NCI-H1048 (cell line): ENCODE measurements around the gene RAPGEF2.

ENCODE experiments used
- DNase-seq: peaks from one replicate; lab custom pipeline; 2025; lab: John Stamatoyannopoulos, UW

RAPGEF2 gene

DNA sequence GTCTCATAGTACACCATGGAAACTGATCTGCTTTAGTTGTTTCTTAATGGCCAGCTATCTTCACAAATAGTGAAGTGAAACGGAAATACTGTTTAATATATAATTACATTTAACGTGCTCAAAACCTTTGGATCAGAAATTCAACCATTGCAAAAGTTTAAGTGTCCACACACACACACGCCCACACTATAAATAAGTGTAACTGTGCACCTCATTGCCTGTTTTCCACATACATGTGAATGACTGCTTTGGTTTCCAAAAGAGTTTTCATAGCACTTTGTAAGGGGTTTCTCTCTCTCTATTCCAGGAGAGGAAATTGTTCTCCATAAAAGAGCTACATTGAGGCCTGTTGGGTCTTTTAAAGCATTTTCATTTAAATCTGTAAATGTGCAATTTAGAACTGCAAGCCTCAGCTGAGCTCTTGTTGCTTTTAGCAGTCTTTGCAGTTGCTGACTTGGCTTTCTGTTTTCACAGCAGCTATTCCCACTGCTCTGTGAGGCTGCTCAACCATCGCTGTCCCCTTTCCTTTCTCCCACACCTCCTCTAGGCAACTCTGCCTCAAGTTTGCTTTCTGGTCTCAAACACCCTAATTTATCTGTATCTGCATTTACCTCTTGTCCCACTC is 94.5 kb downstream of the RAPGEF2 start:
- DNase-seq = no peak

DNA sequence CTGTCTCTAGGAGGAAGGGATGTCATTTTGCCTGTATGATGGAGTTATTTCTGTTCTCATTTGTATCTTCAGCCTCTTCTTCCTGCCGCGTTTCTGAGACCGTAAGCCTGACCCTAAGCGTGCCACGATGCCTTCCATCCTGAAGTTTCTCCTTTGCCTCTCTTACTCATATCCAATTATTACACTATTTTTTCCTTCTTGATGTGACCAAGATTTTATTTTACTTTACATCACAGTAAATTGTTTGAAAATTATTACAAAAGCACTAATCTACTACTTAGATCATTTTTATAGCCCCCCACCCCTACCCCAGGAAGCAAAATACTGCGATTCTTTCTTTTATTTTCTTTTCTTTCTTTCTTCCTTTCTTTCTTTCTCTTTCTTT is 95.0 kb downstream of the RAPGEF2 start:
- no peak for DNase-seq

DNA sequence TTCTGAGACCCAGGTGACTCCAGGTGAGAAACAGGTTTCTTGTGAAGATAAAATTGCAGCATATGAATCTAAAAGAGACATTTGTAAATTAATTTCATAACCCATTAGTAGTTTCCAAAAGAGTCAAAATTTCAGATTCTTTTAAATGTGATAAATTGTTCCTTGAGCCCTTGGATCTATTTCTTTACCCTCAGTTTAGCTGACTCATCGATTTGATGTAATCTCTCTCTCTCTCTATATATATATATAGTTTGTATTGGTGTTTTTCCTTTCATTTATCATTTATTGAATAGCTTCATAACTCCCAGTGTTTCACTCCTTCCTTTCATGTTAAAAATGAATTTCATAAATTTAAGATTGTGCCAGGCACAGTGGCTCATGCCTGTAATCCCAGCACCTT is 96.9 kb downstream of the RAPGEF2 start:
- no peak for DNase-seq

DNA sequence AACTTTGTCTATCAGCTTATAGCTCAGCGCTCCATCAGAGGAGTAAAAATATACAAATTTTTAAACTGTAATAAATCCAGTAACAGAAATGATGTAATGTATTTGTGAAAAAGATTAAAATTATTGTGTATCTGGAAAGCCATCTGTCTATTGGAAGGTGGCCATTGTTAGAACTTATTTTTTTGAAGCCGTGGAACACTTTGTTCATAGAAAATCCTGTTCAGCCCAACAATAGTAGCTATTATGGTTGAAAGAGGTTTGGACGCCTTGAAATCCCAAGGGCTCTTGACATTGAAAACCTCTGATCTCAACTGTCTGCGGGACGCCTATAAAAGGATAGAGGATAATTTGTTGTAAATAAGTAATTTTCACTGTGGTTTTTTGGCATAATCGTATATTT is 98.3 kb downstream of the RAPGEF2 start:
- no peak for DNase-seq

DNA sequence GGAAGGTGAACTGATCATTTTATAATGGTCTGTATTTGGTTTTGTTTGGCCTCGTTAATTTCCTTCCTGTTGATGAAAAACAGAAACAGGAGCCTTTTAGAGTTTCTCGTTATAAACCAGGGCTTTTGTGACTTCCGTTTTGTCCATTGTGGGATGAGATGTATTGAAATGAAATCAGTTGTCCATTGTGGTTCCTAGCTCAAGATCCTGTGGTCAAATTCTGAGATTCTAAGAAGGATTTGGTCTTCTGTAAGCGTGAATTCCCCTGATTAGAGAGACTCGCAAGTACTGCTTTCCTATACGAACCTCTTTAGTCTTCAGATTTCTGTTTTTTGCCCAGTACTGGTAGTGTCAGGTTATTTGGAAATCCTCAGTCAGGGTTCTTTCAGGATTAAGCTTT is 101.7 kb downstream of the RAPGEF2 start:
- no peak for DNase-seq

DNA sequence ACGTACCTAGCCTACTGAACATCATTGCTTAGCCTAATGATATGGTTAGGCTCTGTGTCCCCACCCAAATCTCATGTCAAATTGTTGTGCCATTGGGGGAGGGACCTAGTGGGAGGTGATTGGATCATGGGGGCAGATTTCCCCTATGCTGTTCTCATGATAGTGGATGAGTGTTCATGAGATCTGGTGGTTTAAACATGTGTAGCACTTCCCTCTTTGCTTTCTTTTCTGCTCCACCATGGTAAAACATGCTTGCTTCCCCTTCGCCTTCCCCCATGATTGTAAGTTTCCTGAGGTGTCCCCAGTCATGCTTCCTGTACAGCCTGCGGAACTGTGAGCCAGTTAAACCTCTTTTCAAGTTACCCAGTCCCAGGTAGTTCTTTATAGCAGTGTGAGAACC is 102.6 kb downstream of the RAPGEF2 start:
- DNase-seq = no peak

DNA sequence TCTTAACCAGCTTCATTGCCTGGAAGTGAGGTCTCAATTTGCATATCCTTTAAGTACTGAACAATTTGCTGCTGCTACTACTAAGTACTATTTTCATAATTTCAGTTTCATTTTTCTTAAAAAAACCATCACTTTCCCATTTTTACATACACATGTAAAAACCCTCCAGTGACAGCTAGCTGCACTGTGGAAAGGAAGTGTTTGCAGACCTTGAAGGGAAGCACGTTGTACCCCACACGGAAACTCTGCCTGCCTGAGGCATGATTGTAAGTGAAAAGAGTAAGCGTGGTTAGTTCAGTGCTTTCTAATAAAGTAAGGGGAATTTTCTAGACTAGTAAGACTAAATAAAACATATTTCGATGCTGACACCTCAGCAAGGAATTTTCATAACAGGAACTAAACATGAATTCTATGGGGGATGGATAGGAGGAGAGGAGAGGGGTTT is 103.6 kb downstream of the RAPGEF2 start:
- no peak for DNase-seq

DNA sequence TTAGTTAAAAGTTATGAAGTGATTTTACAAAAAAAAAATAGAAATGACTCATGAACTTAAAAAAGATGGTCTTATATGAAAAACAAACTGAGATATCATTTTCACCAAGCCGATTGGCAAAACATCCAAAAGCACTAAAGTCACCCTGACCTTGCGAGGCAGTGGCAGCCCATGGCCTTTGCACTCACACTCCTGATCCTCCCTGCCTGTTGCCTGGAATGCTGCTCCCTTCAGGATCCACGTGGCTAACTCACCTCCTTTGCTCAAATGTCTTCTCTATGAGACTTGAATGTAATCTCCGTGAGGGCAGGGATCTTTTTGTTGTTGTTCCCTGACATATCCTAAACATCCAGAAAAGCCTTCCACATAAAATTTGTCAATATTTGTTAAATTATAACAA is 106.4 kb downstream of the RAPGEF2 start:
- DNase-seq = no peak

DNA sequence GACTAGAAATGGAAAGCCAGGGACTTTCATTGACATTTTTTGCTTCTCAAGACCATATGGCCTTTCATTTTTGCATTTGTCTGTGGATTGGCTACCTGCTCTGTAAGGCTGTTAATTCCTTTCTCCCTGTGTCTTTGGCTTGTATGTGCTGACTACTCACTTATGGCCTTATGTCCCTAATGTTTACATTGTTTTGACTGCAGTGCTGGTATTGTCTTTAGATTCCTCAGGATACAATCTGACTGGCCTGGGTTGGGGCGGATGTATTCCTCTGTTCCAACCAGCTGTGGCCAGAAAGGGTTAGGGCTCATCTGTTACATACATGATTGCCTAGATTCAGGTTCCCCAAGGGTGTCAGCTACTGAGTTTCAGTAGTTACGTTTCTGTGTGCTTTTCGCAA is 108.1 kb downstream of the RAPGEF2 start:
- no peak for DNase-seq

DNA sequence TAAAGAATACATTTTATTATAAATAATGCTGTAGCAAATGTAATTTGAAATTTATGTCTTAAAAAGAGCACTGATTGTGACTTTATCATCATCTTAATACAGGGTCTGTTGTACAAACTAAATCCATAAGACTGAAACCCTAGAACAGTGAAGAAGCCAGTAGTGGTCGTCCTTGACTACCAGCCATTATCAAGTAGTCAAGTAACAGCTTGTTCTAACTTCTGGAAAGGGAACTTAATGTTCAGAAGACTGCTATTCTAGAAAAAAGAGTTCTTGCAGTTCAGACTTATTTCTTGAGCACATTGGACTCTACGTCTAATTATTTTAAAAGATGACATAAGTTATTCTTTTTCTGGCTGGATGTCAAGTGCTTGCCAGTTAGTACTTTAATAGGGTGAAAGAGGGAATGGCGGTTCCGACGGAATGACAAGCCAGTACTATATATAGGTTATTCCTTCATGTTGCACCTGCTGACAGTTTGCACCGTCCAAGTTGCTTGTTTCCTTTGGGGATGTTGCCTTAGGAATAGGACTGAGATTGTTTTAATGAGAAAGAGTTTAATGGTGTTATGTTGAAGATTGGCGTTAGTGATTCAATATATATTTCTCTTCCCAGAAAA is 109.9 kb downstream of the RAPGEF2 start:
- no peak for DNase-seq

DNA sequence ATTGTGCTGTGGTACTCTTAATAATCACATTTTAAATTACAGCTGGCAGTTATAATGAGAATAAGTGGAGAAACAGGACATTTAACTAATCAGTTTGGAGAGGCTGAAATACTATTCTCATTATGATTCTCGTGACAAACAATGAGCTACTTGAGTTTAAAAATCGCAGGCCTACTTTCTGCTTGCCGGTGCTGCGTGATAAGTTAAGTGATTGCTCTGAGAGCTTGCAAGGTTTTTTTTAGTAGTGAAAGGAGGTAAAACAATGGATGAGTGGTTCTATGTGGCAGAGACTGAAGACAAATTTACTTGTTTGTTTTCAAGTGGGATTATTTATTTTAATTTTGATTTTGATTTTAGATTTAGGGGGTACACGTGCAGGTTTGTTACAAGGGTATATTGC is 114.0 kb downstream of the RAPGEF2 start:
- DNase-seq = no peak

DNA sequence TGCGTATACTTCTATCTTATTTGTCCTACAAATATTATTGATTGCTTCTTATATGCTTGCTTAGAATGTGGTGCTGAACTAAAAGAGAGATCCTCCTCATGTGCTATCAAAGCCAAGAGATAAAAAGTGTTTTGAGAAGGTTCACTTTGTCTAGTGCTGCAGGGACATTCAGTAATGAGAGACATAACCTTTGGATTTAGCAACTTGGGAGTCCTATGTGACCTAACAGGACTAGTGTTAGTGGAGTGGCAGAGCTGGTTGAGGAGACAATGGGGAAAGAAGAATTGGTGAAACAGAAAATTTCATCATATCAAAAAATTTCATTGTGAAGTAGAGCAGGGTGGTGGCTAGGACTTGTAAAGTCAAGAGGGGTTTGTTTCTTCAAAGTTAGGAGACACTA is 117.0 kb downstream of the RAPGEF2 start:
- no peak for DNase-seq

DNA sequence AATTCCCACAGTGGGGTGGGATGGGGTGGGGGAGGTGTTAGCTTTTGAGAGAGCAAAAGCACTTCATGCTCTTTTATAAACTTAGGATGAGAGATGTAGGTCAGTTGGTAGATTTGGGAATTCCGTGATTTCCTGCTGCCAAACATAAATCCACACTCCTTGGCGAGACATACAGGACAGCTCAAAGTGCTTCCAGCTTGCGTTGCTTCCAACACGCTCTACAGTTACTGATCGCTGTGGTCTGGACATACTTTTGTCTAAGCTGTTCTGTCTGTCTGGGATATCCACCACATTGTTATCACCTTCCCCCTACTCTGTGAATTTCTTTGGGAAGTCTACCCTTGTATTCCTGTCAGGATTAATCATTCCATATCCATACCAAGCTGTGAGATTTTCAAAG is 117.5 kb downstream of the RAPGEF2 start:
- DNase-seq = no peak

DNA sequence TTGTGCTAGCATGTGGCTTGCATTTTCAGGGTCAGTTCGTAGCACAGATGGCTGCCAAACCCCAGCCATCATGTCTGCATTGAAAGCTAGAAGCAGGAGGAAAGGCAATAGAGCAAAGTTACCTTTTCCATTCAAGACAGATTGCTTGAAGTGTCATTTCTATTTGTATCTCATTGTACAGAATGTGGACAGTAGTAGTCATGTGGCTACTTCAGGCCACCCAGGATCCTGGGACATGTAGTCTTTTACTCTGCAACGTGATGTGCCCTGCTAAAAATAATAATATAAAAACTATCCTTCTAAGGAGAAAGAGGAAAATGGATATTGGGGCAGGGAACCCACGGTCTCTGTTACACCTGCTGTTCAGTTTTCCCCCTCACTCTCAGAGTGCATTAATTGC is 118.4 kb downstream of the RAPGEF2 start:
- DNase-seq = no peak

DNA sequence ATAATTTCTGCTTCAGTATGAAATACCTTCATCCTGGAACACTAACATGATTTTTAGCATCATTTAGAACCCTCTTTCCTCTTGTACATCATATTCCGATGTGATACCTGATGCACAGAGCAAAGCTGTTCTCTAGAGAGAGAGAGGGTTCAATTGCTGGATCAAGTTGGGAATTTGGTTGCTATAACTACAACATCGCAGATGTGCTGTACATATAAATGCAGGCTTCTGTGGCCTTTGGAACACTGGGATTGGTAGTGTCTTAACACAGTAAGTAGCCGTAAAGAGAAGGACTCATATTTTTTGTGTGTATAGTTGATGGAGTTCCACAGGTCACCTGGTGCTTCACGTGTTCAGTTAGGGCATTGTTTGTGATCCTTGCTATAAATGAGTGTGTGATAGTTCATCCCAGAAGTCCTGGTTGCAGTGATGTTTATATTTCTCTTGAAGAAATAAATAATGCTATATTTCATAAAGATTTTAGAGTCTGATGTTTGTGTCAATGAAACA is 119.2 kb downstream of the RAPGEF2 start:
- DNase-seq = no peak

DNA sequence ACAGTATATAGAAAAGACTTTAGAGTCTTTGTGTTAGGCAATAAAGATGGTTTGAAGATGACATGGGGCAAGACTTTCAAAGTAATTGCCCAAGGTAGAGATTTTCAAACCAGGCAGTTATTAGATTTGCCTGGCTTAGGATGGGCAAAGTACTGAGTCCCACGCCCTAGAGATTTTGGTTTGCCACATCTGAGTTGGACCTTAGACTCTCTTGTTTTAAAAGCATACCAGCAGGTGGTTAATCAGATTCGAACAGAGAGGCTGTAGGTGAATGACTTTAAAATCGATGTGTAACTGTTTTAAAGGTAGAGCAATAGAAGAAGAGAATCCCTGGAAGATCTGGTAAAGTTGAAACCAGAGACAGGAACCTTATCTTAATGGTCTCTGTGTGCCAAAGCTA is 121.5 kb downstream of the RAPGEF2 start:
- DNase-seq = no peak

DNA sequence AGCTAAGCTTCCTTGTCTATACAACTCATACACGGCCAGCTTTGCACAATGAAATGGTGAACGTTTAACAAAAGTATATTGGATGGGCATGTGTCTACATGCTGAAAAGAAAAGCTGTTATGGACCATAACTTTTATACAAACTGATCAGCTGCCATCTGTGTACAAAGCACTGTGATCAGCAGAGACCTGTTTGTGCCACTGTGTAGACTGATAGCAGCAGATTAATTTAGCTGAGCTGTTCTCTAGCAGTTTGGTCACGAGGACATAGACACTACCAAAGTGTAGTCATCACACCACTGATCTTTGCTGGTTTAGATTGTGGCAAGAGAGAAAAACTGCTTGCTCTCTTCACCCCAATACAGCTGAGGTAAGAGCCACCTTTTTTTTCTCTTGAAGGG is 124.5 kb downstream of the RAPGEF2 start:
- no peak for DNase-seq

DNA sequence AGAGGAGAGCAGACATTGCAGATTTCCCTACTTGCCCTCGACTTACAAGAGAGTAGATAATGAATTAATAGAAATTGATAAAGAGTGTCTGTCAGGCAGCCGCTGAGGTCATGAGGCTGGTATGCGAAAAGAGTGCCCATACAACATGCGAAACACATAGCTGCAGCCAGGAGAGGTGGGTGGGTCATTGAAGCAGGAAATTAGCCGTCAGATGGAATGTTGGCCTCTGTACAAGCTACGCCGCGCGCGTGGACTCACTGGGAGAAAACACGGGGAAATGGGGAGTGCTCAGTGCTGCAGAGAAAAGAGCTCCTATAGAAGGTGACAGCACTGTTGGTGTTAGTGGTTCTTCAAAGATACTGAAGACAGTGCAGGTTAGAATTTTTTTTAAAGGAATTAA is 125.1 kb downstream of the RAPGEF2 start:
- no peak for DNase-seq

DNA sequence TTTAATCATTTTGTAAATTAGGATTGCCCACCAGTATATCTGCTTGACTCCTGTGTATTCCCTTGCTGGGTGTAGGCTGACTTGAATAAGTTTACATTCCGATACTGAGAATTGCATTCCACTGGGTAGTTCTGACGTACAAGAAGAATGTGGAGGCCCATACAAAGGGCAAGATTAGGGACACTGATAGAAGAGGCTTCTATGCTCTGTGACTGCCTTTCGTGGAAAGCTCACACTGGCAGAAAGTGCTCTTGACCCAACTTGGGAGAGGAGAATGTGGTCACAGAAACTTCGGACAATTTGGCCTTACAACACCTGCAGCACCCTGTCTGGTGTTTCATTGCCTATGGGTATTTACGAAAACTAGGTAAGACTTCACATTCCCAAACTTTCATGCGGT is 126.3 kb downstream of the RAPGEF2 start:
- no peak for DNase-seq

DNA sequence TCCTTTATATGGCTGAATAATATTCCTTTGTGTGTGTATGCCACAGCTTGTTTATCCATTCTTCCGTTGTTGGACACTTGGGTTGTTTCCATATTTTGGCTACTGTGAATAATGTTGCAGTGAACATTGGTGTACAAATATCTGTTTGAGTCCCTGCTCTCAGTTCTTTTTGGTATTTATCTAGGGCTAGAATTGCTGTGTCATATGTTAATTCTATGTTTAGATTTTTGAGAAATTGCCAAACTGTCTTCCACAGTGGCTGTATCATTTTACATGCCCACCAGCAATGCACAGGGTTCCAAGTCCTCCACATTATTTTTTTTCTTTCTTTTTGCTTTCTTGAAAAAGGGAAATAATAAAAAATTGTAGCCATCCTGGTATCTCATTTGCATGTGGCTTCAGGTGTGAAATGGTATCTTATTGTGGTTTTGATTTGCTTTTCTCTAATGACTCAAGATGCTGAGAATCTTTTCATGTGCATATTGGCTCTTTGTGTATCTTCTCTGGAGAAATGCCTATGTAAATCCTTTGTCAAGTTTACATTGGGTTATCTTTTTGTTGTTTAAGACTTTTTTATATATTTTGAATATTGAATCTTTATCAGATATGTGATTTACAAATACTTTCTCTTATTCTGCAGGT is 129.7 kb downstream of the RAPGEF2 start:
- no peak for DNase-seq

DNA sequence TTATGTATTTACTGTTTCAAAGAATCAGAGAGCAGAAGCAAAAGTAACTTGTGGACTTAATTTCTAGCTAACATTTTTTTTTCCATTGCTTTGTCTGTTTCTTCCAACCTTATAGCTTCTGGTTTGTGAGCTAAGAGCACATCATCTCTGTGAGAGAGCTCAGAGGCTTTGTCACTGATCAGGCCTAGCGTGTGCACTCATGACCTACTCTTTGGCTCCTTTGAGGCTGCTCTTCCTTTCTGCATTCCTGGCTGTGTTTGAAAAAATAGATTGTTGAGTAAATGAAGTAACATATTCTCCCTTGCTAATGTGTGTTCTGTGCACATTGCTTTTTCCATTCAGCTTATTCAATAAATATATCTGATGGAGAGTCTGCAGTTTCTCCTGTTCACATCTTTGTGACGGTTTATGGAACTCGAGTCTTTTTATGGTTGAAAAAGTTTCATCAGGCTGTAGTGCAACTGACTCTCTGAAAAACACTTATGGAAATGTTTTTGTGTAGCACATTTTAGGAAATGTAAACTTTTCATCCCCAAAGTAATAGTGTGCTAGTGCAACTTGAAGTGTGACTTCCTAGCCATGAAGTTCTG is 133.0 kb downstream of the RAPGEF2 start:
- no peak for DNase-seq

DNA sequence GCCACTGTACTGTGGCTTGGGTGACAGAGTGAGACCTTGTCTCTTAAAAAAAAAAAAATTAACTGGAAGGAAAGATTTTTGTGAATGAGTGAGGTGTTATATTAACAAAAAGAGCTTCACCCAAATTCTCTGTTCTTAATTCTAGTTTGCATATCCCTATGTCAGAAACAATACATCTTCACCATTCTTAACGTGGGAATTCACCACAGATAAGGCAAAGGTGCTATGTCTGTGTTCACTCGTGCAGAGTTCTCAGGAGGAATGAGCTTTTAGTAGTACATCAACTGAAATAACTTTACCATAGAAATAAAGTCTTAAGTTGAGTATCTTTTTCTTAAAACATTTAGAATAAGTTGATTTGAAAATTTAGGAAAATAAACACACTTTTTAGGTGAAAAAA is 135.1 kb downstream of the RAPGEF2 start:
- no peak for DNase-seq

DNA sequence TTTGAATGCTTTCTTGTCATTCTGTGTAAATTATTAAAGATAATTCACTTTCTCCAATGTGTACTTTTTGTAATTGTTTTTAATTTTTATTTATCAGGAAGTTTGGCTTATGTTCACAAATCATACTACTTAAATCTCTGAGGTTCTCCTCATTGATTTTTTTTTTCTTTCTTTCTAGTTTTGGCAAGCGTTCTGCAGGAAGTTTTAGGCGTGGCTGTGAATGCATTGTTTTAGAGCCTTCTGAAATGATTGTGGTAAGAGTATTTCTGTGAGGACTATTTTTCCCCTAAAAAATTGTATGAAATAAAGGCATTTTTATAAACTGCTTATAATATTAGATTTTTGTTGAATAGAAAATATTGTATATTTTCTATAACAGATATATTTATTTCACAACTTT is 135.8 kb downstream of the RAPGEF2 start:
- DNase-seq = no peak
